HG02571 (cell line): ENCODE results near the gene AFF2.

Experiments
- ATAC-seq: cut with Tn5 transposase; IDR thresholded peaks from one replicate; pipeline ENCODE4 v1.9.1; 2021; ENCODE audit warnings: mild to moderate bottlenecking, moderate library complexity; ENCODE audit not compliant: unreplicated experiment

Gene AFF2

DNA sequence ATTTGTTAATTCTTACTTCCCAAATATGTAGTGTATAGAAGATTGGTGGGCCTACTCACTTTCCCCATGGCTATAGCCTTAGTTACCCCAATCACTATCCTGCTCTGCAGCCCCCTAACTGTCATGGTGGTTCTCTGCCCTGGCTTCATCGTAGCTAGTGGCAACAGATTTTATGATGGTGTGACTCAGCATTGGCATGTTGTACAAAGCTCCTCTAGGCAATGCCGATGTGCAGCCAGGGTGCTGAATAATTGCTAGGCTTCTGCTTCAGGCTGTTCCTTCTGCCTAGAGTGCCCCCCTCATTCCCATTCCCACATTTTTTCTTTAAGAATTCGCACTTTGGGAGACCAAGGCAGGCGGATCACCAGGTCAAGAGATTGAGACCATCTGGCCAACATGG lies 35.2 kb downstream of the AFF2 start:
- ATAC-seq: no peak

DNA sequence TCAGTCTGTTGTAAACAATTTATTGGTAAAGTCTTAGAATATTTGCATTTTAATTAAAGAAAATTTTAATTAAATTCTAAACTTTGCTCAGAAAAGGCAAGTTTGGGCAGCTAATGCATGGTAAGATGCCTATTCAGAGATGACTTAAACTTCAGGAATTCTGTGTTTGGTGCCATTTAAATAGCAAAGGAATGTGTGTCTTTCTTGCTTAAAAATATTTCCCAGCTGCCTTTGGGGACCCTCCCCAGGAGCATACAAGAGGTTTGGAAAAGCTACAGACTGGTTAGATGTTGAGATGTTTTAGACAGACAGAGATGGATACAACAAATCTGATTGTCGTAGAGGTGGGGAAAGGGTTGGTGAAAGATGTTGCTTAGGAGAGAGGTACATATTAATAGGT lies 36.5 kb downstream of the AFF2 start:
- ATAC-seq: no peak

DNA sequence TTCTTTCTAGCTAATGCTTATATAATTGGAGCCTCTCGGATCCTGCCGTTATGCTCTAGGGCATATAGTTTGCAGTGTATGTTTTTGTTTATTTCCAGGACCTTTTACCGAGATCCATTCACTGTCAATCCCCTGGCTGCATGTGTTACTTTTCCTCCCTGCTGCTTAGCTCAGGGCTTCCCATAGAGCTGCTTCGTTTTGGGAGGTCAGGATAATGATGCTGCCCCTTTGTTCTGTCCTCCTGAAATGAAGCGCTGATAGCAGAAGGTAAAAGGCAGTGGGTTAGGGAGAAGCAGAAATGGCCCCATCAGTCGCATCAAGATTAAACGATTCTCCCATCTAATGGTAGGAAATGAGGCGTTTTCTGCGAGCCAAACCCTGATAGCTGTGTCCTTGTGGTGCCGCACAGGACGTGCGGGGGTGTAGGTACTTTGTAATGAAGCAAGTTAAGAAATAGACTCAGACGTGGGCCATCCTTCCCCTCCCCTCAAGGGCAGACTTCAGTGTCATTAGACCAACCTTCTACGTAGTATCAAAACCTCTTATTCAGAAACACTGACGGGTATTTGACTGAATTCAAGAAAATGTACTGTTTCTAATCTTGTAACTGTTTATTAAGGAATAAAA lies 37.3 kb downstream of the AFF2 start:
- no peak for ATAC-seq

DNA sequence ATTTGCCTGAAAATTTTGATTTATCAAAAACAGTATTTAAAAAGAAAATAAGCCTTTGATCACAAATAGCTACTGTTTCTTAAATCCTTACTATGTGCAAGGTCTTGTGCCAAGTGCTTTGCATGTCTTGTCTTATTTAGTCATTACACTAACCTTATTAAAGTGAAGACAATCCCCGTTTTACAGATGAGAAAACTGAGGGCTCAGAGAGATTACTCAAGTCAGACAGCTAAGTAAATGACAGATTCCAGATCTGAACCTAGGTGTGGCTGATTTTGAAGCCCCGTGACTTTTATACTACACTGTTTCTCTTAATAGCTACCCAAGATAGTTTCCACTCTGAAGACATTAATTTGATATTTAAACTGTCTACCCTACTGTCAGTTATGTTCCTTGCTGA lies 38.2 kb downstream of the AFF2 start:
- ATAC-seq: no peak

DNA sequence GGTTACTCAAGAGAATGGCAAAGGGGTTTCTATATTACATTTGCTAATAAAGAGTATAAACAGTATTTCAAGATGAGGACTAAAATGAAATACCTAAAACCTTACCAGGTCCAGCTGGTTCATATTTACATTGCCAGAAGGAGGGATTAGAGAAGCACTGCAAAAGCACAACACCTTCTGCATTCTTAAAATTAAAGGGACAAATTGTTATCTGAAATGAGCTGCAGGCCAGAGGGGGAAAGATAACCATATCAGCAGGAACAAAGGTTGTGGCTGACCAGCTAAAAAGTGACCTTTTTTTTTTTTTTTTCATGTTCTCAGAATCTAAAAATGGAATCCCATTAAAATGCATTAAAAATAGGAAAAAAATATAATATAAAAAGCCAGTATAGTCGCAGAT lies 39.7 kb downstream of the AFF2 start:
- ATAC-seq: no peak

DNA sequence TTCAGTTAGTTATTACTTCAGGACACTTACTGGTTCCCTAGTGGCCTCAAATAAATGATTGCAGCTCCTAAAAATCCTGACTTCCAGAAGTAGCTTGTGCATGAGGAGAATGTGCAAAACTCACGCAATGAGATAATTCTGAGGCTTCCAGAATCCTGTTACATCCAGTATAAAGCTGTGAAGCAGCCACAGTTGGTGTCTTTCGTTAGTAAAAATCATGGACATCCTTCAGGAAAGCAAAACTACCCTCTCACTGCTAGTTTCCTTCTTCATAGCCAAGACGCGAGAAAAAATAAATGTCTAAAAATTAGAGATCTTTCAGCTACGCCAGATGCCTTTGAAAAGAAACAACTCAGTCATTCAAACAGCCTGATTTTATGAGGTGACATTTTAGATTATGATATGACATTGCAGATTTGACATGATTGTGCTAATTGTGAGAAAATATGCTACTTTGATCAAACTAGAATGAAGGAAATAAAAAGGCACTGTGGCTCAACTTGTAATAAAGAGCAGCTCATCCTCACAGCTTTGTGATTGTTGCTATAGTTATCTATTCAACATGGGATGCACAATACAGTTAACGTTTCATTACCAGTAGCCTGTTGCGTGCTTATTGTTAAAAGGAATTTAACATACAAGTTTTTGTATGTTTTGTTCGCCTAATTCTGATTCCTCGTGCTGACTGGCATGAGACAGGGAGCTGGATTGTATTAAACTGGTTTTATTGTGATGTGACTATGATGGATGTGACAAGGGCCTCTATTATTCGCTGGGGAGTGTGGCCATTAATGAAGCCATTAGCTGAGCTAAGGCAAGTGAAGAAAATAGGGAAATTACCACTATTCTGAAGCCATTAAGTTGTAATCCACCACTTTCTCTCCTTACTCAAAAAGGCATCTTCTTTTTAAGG lies 40.5 kb downstream of the AFF2 start:
- ATAC-seq: no peak

DNA sequence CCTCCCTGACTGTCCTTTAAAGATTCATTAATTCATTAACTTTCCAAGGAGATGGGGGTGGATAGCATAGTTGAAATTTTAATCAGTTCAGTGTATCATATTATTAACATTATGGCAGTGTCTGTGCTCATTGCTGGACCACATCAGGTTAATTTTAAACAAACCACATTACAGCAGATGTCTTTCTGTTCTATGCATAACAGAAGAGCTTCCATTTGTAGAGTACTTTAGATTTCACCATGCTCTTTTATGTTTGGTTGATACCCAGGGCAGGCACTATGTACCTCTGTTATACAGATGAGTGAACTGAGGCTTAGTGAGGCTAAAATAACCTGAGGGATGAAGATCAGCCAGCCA lies 41.1 kb downstream of the AFF2 start:
- no peak for ATAC-seq

DNA sequence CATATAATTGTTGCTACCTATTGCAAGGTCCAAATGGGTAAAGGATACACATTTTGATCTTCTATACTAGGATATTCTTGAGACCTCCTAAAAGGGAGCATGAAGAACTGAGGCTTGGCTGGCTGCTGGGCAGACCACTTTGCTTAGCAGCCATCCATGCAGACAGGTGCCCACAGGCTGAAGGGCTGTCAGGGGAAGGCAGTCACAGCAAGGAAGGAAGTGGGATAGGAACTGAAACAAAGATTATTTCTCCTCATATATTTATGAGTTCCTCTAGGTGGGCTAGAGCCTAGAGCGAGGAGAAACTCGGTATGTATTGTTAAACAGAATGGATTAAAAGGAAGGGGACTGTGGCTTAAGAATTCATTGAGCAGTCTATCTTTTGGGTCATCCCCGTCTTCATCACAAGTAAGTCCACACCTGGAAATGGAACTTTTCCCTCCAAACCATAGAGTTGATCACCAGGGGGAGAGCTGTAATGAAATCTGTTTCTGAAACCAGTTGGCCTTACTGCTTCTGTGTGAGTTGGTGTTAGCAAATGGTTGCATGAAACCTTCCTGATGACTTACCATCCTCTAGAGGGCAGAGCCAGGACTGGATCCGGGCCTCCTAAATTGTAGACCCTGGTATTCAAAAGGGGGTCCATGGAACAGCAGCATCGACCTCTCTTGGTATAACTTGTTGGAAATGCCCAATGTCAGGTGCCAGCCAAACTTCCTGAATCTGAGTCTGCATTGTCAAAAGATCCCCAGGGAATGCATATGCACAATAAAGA lies 42.3 kb downstream of the AFF2 start:
- ATAC-seq: no peak

DNA sequence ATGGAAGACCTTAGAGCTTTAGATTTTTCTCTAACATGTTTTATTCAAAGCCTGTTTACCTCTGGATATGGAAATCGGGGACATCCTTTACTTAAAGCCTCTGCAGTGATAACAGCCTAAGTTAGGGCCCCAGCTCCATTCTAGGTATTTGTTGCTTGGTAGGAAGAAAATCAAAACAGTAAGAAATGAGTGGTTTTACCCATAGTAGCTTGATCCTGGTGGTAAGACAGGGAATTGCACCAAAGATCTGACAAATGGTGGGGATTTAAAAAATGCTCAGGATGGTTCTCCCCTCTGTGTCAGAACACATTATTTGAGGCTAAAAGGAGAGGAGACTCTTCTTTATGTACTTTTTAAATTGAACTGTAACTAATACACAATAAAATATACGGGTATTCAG lies 52.4 kb downstream of the AFF2 start:
- no peak for ATAC-seq

DNA sequence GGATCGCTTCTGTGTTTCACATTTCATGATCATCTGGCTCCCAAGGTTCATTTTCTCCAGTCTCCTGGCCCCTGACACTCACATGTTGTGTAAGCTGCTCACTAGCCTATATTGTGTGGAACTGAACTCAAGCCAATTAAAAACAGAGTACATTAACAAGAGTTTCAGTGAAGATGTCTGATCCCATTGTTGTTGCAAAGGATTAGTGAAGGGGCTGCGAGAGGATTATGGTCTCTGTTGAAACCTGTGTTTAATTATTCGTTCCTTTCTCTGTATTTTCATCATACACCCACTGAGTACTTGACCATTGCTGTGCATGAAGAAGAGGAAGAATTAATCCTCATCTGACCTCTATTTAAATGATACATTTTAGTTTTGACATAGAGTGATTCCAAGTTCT lies 54.7 kb downstream of the AFF2 start:
- ATAC-seq: no peak

DNA sequence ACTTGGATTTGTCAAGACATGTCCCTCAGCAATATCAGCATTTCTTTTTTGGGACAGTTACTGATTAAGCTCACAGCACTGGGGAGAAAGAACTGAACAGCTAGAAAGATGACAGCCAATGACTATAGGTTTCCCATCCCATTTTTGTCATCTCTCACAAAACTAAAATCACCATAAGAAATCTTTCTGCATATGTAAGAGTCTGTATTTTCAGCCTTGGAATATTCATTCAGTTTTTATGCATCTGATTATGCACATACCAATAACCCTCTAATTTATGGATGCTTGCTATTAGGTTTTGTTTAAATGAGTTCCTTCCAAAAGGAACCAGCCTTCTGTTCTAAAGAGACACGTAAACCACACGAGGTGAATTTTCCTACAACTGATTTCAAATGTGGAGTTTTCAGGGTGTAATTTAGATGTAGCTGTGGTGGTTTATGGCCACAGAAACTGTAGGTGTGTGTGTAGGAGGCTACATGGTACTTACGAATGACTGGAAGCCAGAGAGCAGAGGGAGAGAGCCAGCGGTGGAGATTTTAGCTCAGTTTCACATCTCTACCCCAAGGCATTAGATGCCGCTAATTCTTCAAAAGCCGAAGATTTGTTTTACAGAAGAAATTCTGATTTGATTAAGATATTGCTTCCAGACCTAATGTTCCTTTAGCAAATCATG lies 55.3 kb downstream of the AFF2 start:
- ATAC-seq: no peak

DNA sequence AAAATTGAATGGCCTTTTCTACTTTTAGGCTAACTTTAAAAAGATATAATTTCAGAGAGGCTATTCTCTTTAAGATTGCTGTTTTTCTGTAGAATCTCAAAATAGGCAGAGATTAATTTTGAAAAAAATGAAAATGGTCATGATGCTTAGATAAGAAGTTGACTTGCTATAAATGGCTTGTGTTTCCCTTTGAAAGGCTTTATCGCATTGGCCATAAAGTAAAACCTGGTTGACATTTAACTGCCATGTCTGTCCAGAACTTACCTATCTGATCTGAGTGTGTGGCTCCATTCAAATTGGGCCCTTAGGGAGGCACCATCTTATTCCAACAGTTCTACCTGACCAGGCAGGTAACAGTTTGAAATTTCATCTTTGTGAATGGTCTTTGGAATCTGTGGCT lies 56.1 kb downstream of the AFF2 start:
- no peak for ATAC-seq

DNA sequence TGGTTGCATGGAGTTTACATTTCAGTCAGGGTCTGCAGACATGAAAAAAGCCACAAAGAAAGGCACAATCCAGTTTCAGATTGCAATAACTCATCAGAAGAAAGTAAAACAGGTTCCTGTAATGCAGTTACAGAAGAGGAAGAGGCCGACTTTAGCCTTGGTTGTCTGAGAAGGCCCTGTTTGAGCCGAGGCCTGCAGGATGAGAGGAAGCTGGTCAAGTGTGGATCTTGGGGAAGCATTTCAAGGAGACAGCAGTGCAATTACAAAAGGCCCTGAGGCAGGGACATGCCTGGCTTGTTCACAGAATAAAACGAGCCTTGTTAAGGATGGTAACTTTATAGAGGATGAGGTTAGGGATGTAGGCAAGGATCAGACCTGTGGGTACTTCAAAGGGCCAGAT lies 62.4 kb downstream of the AFF2 start:
- ATAC-seq: no peak

DNA sequence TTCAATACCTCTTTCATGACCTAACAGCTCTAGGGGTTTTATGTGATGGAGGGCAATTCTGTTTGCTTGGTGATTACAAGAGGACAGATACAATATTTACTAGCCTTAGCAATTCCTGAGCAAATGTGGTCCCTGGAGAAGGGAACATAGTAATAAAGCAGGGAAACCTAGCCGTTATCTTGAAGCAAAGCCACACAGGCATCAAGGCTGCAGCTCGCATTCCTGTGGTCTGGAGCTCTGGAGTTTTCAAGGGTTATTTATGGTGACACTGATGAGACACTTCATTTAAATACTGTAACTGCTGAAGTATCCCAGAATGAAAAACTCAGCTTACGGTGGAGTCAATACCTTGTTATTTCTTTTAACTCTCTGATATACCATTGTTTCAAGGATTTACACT lies 66.8 kb downstream of the AFF2 start:
- no peak for ATAC-seq

DNA sequence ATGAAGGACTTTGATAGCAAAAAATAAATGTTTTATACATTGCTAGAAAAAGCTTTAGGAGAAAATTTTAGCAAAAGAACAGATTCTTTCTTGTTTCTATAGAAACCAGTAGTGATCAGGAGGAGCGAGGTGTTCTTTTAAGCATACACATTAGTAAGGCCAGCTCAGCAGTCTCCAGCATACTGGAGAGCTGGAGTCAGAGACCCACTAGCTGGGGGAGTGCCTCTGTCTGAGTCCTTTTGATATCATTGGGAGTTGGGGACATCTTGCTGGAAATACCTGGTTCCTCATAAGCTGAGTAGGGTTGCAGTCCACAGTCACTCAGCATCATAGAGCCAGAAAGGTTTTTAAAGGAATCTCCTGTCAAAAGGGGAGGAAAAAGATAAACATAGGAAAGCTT lies 67.4 kb downstream of the AFF2 start:
- ATAC-seq: no peak

DNA sequence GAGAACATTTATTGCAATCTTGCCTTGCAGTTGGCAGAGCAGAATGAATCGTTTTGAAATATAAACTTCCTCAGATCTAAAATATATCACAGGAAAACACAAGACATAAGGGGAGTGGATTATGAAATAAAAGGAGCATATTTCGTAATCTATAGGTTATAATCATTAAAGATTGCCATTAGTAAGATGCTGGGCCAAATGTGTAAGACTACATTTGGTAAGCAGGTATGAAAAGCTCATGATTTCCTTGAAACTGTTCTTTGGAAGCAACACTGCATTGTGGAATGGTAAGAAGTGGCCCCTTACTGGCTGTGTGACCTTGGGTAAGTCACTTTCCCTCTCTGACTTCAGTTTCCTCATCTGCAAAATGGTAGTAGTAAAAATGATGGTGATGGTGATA lies 68.3 kb downstream of the AFF2 start:
- no peak for ATAC-seq

DNA sequence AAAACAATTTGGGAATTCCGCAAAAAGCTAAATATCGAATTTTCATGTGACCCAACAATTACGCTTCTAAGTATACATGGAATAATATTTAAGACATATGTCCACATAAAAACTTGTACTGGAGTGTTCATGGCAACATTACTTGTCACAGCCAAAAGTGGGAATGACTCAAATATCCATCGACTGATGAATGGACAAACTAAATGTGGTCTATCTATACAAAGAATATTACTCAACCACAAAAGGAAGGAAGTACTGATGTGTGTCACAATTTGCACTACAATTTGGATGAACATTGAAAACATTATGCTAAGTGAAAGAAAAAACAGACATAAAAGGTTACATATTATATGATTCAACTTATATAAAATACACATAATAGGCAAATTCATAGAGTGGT lies 71.9 kb downstream of the AFF2 start:
- no peak for ATAC-seq

DNA sequence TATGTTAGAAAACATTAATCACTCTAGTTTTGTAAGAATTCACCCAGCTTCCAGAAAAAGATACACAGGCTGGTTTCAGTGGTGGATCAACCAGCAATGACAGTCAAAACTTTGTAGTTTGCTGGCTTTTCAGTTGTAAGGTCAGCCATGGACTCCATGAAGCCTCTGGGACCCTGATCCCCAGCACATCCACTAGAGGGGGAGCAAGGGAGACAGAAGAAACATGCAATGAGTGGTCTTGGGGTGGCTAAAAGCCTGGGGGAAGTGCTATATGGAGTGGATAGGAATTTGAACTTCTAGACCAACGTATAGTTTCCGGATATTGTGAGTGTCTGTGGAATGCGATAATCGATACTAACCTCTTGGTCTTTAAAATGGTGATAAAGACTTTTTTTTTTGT lies 72.7 kb downstream of the AFF2 start:
- ATAC-seq: no peak

DNA sequence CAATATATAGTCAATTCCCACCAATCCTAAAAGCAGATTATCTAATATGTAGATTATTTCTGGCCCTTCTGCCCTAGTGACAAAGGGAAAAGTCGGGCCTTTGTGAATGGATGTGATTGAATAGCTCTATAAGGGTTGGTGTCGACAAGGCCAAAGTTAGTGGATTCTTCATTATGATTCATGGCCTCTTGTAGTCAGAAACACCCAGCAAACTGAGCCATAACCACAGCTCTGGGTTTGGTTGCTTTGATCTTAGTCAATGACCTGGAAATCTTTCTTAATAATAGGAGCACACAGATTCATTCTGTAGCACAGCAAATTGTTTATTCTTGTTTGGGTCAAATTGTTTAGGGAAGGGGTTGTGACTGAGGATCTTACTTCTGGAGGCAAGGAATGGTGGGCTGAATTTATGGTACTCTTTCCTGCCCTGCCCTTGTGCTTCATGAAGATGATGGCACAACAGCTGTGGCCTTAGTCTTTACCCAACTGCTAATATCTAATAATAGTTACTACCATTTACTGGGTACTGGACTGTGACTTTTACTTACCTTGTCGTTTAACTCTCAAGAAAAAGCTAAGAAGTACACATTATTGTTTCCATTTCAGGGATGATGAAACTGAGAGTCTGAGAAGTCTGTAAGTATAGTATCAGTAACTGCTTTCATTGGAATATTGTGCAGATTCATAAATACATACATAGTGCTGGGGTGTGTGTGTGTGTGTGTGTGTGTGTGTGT lies 74.0 kb downstream of the AFF2 start:
- ATAC-seq: no peak

DNA sequence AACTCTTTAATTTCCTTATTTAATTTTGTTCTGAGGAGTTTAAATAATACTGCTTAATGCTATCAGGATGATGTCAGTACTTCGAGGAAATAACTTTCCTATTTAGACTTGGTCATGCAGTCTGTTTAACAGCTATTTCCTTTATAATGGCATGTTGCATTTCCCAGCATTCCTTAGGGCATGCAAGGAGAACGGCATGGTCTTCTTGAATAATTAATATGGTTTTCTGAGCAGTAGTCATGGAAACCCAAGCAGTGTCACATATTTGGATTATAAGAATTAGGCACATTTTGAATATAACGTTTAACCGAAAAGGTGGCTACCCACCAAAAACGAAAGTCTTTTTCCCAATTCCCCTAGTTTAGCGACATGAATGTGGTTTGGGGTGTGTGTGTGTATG lies 76.0 kb downstream of the AFF2 start:
- no peak for ATAC-seq

DNA sequence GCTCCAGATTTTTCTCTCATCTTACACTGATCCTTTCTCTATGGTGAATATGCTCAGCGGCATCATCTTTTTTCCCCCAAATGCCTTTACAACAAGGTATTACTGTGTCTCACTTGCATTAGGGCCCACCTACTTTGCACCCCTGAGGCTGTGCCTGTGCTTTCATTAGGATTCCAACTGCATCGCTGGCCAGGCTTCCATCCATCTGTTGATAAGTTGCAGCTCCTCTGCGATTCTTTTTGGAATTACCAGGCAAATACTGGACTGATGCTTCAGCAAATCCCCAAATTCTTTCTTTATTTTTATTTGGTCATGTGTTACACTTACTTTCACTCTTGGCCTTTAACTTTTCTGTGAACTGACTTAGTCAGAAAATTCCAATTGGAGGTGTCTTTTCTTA lies 77.3 kb downstream of the AFF2 start:
- ATAC-seq: no peak
